IMR-90 (cell line): Measurements from ENCODE around the gene ADAP2. TPM values are rescaled to one million over a fixed set of nuclear protein-coding genes. Genes with fewer than 3 reads are reported as not detected.

ENCODE experiments used
- ATAC-seq: fragments of 200-7000 bp; cut with Tn5 transposase; 2 replicates; pipeline ENCODE4 v1.9.1; 2020; ENCODE audit warnings: low read depth, mild to moderate bottlenecking, moderate library complexity
- BruUV-seq: library from RNA; stranded (reverse); fragments of 400-500 nt; replicated peaks from 2 replicates; lab custom pipeline; 2021; lab: Mats Ljungman, UMichigan
- CTCF ChIA-PET: fragments of 300-600 bp; formaldehyde crosslinking; extraction: SDS; loops from one replicate; lab custom pipeline; 2021; ENCODE audit warnings: antibody characterized with exemption; lab: Yijun Ruan, JAX
- POLR2A ChIA-PET: fragments of 300-600 bp; sonication (Branson Sonifier 250); formaldehyde crosslinking; loops from one replicate; lab custom pipeline; 2022; ENCODE audit warnings: antibody characterized with exemption; ENCODE audit not compliant: unreplicated experiment; lab: Charles Lee
- DNase-seq: peaks from one replicate; pipeline ENCODE4 v3.0.0; 2013
- H2AFZ ChIP-seq: replicated peaks from 2 replicates; pipeline ENCODE3; 2013; ENCODE audit warnings: low read length, mild to moderate bottlenecking; ENCODE audit not compliant: poor library complexity
- H2AK5ac ChIP-seq: 2 replicates; pipeline ENCODE4 v1.6.1; 2013; ENCODE audit warnings: low read depth, low read length, inconsistent platforms
- H2AK9ac ChIP-seq: replicated peaks from 2 replicates; pipeline ENCODE3; 2013; ENCODE audit warnings: mild to moderate bottlenecking, low read depth, low read length, moderate library complexity; ENCODE audit not compliant: poor library complexity
- H2BK120ac ChIP-seq: 2 replicates; pipeline ENCODE4 v1.6.1; 2013; ENCODE audit warnings: low read depth, low read length, inconsistent platforms
- H2BK15ac ChIP-seq: 3 replicates; pipeline ENCODE4 v1.6.1; 2013; ENCODE audit warnings: low read depth, low read length, inconsistent platforms
- H2BK20ac ChIP-seq: 2 replicates; pipeline ENCODE4 v1.6.1; 2013; ENCODE audit warnings: low read depth, mild to moderate bottlenecking, inconsistent platforms, low read length, moderate library complexity
- H2BK5ac ChIP-seq: 2 replicates; pipeline ENCODE4 v1.6.1; 2013; ENCODE audit warnings: mild to moderate bottlenecking, low read depth, low read length, inconsistent platforms; ENCODE audit not compliant: poor library complexity, severe bottlenecking
- H3K14ac ChIP-seq: replicated peaks from 2 replicates; pipeline ENCODE4 v1.6.1; 2013; ENCODE audit warnings: low read depth, low read length, inconsistent platforms
- H3K18ac ChIP-seq: 2 replicates; pipeline ENCODE4 v1.6.1; 2013; ENCODE audit warnings: low read depth, low read length, control low read depth
- H3K23ac ChIP-seq: 2 replicates; pipeline ENCODE4 v1.6.1; 2013; ENCODE audit warnings: low read depth, low read length, inconsistent platforms
- H3K27ac ChIP-seq: 2 replicates; pipeline ENCODE4 v1.5.1; 2013; ENCODE audit warnings: mild to moderate bottlenecking, control low read depth, low read length; ENCODE audit not compliant: insufficient read depth
- H3K27me3 ChIP-seq: 2 replicates; pipeline ENCODE4 v1.6.1; 2013; ENCODE audit warnings: low read length; ENCODE audit not compliant: control insufficient read depth, insufficient read depth
- H3K36me3 ChIP-seq: 2 replicates; pipeline ENCODE4 v1.6.1; 2013; ENCODE audit warnings: low read length, mixed read lengths; ENCODE audit not compliant: control insufficient read depth, insufficient read depth
- H3K4ac ChIP-seq: 2 replicates; pipeline ENCODE4 v1.6.1; 2013; ENCODE audit warnings: low read depth, low read length, inconsistent platforms
- H3K4me1 ChIP-seq: 2 replicates; pipeline ENCODE4 v1.6.1; 2013; ENCODE audit warnings: low read length, mixed read lengths; ENCODE audit not compliant: control insufficient read depth, insufficient read depth
- H3K4me2 ChIP-seq: 2 replicates; pipeline ENCODE4 v1.6.1; 2013; ENCODE audit warnings: low read depth, mild to moderate bottlenecking, control low read depth, low read length, moderate library complexity
- H3K4me3 ChIP-seq: 2 replicates; pipeline ENCODE4 v1.5.1; 2013; ENCODE audit warnings: low read depth, mild to moderate bottlenecking, control low read depth, low read length, moderate library complexity; ENCODE audit not compliant: insufficient read depth
- H3K56ac ChIP-seq: 2 replicates; pipeline ENCODE4 v1.6.1; 2013; ENCODE audit warnings: low read length, inconsistent platforms; ENCODE audit not compliant: insufficient read depth; ENCODE audit errors: extremely low read depth
- H3K79me1 ChIP-seq, 2 experiments: 2 replicates each; pipeline ENCODE4 v1.6.1; 2013; ENCODE audit warnings: low read length in 2 of 2, inconsistent platforms in 1 of 2, low read depth in 1 of 2
- H3K9ac ChIP-seq: 2 replicates; pipeline ENCODE4 v1.6.1; 2013; ENCODE audit warnings: low read depth, low read length, control low read depth
- H3K9me1 ChIP-seq: 2 replicates; pipeline ENCODE4 v1.6.1; 2013; ENCODE audit warnings: low read length, inconsistent platforms; ENCODE audit not compliant: insufficient read depth
- H3K9me3 ChIP-seq: 2 replicates; pipeline ENCODE4 v1.6.1; 2013; ENCODE audit warnings: low read length; ENCODE audit not compliant: control insufficient read depth, insufficient read depth
- H4K20me1 ChIP-seq: 2 replicates; pipeline ENCODE4 v1.6.1; 2013; ENCODE audit warnings: low read length, inconsistent platforms; ENCODE audit not compliant: insufficient read depth
- H4K5ac ChIP-seq: 2 replicates; pipeline ENCODE4 v1.6.1; 2013; ENCODE audit warnings: mild to moderate bottlenecking, low read depth, low read length, control low read depth
- H4K8ac ChIP-seq, 2 experiments: 2 replicates each; pipeline ENCODE4 v1.6.1; 2013; ENCODE audit warnings: low read depth in 2 of 2, low read length in 2 of 2, control low read depth in 1 of 2, inconsistent platforms in 1 of 2
- H4K91ac ChIP-seq: 2 replicates; pipeline ENCODE4 v1.6.1; 2013; ENCODE audit warnings: low read depth, low read length, inconsistent platforms; ENCODE audit not compliant: insufficient read depth
- CEBPB ChIP-seq: IDR thresholded peaks from 2 replicates; pipeline ENCODE4 v1.6.1; 2012; ENCODE audit warnings: low read depth, low read length, improper control_type of control experiment
- CHD1 ChIP-seq: IDR thresholded peaks from 2 replicates; pipeline ENCODE4 v1.6.1; 2012; ENCODE audit warnings: low read depth, low read length, improper control_type of control experiment
- NFE2L2 ChIP-seq: fragments of 150-350 bp; IDR thresholded peaks from 2 replicates; pipeline ENCODE4 v1.6.1; 2016; ENCODE audit warnings: low read depth, mild to moderate bottlenecking, low read length
- RAD21 ChIP-seq: IDR thresholded peaks from 2 replicates; pipeline ENCODE4 v1.6.1; 2012; ENCODE audit warnings: low read length, improper control_type of control experiment
- RCOR1 ChIP-seq: IDR thresholded peaks from 2 replicates; pipeline ENCODE4 v1.6.1; 2012; ENCODE audit warnings: mild to moderate bottlenecking, low read length, improper control_type of control experiment; ENCODE audit not compliant: insufficient replicate concordance
- SMC3 ChIP-seq: fragments of 150-350 bp; IDR thresholded peaks from 2 replicates; pipeline ENCODE4 v1.6.1; 2016; ENCODE audit warnings: low read depth, mild to moderate bottlenecking, antibody characterized with exemption, low read length, moderate library complexity
- WGBS, 2 experiments: methylation state at CpG; one replicate each; pipeline versions ENCODE4 v1.1.5 to v1.1.7; 2013; ENCODE audit warnings: missing lambda C conversion rate in 2 of 2; ENCODE audit not compliant: insufficient read length in 1 of 2; ENCODE audit errors: extremely low coverage in 2 of 2; 5-methylcytosine and 5-hydroxymethylcytosine counted together
- dilution Hi-C: fragments of 300-500 bp; cut with HindIII; formaldehyde crosslinking; loops from one replicate; pipeline ENCODE4 v1.14.3; 2018; ENCODE audit warnings: low sequenced_read_pairs; ENCODE audit not compliant: unreplicated experiment
- in situ Hi-C: fragments of 300-500 bp; cut with MboI; formaldehyde crosslinking; loops from 3 replicates; pipeline ENCODE4 v1.14.3; 2019; ENCODE audit warnings: low sequenced_read_pairs, inconsistent platforms, mixed read lengths
- intact Hi-C: fragments of 100-400 bp; cut with micrococcal nuclease; formaldehyde crosslinking; loops from 2 replicates; pipeline ENCODE4 v1.10.0; 2022
- polyA plus RNA-seq, 3 experiments: library from polyadenylated mRNA; depleted of rRNA; stranded (reverse); fragments of >200 nt; gene quantifications; 2 replicates each; pipeline ENCODE4 v1.2.3, GENCODE V29; 2012; ENCODE audit warnings: low replicate concordance in 1 of 3
- total RNA-seq: library from RNA; depleted of rRNA; stranded (reverse); fragments of >200 nt; gene quantifications from 2 replicates; pipeline ENCODE4 v1.2.3, GENCODE V29; 2012
- TF ChIP-seq, protein P1 (sequence below): fragments of 150-350 bp; IDR thresholded peaks from 2 replicates; pipeline ENCODE4 v1.6.1; 2016; ENCODE audit warnings: low read depth, mild to moderate bottlenecking, low read length, moderate library complexity, borderline replicate concordance

The ADAP2 gene
- total and polyA plus RNA-seq, 2 of the 4 experiments (the other 2 are of a cell fraction) = 0.90 to 1.2 TPM

DNA sequence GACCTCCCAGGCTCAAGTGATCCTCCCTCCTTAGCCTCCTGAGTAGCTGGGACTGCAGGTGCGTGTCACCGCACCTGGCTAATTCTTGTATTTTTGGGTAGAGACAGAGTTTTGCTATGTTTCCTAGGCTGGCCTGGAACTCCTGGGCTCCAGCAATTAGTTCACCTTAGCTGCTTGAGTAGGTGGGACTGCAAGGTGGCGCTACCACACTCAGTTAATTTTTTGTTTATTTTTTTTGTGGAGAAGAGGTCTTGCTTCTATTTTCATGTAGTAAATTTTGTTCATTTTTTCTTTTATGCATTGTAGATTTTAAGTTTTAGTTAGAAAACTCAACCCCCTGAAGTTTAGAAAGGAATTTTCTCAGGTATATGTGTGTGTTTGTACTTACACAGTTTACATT lies 70.8 kb downstream of the ADAP2 start:
- ChIA-PET POLR2A (no interaction called here), CTCF (interaction anchor here (0.6 to 2.1 kb wide), 2 partner anchors 14 to 65 kb away, joined by 3 to 4 read pairs; no protein-coding TSS in a partner anchor)
- Histone ChIP-seq H2AK5ac (no peak overlapping the region), H2BK5ac (no peak overlapping the region), H2AFZ (no peak overlapping the region), H3K9me3 (no peaks in the 10 kb centered on the region), H4K8ac (no peak overlapping the region), H4K91ac (no peak overlapping the region), H3K4me1 (no peaks in the 10 kb centered on the region), H3K27ac (no peak overlapping the region), H2BK15ac (no peak overlapping the region), H3K27me3 (no peaks in the 10 kb centered on the region), H3K23ac (no peak overlapping the region), H3K79me1 (0 out of 4 replicates have a peak, but pooled peaks cover 0 to 2% of the 10 kb centered on the region in 2 experiments), H2BK120ac (no peak overlapping the region), H3K36me3 (peaks cover 21% of the 10 kb centered on the region), H3K18ac (no peak overlapping the region), H4K5ac (no peak overlapping the region), H3K4ac (no peak overlapping the region), H2BK20ac (no peak overlapping the region), H4K20me1 (no peaks in the 10 kb centered on the region), H3K4me3 (no peak overlapping the region), H3K14ac (no peak overlapping the region), H3K9me1 (peaks cover 4% of the 10 kb centered on the region; the same call in 1 of the 2 replicates), H3K56ac (no peak overlapping the region), H3K4me2 (no peak overlapping the region), H2AK9ac (no peak overlapping the region), H3K9ac (no peak overlapping the region)
- no TSS peak for BruUV-seq
- no peak for DNase-seq
- intact Hi-C loops = no loop called here
- dilution Hi-C loops = no loop called here
- no peak for TF ChIP-seq CEBPB
- no peak for TF ChIP-seq RAD21
- TF ChIP-seq SMC3 = no peak
- TF ChIP-seq RCOR1 = no peak
- no peak for TF ChIP-seq CHD1
- TF ChIP-seq NFE2L2 = no peak
- TF ChIP-seq, protein P1, sequence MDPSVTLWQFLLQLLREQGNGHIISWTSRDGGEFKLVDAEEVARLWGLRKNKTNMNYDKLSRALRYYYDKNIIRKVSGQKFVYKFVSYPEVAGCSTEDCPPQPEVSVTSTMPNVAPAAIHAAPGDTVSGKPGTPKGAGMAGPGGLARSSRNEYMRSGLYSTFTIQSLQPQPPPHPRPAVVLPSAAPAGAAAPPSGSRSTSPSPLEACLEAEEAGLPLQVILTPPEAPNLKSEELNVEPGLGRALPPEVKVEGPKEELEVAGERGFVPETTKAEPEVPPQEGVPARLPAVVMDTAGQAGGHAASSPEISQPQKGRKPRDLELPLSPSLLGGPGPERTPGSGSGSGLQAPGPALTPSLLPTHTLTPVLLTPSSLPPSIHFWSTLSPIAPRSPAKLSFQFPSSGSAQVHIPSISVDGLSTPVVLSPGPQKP = no peak
- ATAC-seq = no peak
- in situ Hi-C loops = no loop called here
- WGBS, 2 experiments = no CpG with 5 or more reads among the region's 3 CpGs
